Measurements from ENCODE around the gene YAP1.

YAP1 gene

GRCh38 chr11:102139081-102139498 lies 28.8 kb downstream of the YAP1 start:
- peak; percentile 13 for DNase-seq (ENCODE audit: extremely low spot score)
- ChIA-PET CTCF (interaction anchor here (0.6 to 1.2 kb wide), 2 partner anchors 9 to 10 kb away, joined by 3 to 7 read pairs; no protein-coding TSS in a partner anchor), POLR2A (no interaction called here)
- TF ChIP-seq SUZ12 (IDR thresholded peaks at IDR 0.05) (no peak), ZNF384 (IDR thresholded peaks at IDR 0.05) (no peak), HDGF (IDR thresholded peaks at IDR 0.05; ENCODE audit: borderline replicate concordance) (no peak), BHLHE40 (IDR thresholded peaks at IDR 0.05; ENCODE audit: borderline replicate concordance) (no peak), L3MBTL2 (conservative IDR thresholded peaks at IDR 0.05) (no peak), ELF4 (IDR thresholded peaks at IDR 0.05) (no peak), TARDBP (IDR thresholded peaks at IDR 0.05) (no peak), FOXM1 (IDR thresholded peaks at IDR 0.05; ENCODE audit: borderline replicate concordance) (no peak), ARNT (IDR thresholded peaks at IDR 0.05) (no peak), FOXA1 (IDR thresholded peaks at IDR 0.05) (no peak), LEF1 (IDR thresholded peaks at IDR 0.05; ENCODE audit: borderline replicate concordance) (no peak), FOXK2 (IDR thresholded peaks at IDR 0.05) (no peak), SP1 (IDR thresholded peaks at IDR 0.05) (no peak), NFRKB (IDR thresholded peaks at IDR 0.05) (no peak), PKNOX1 (IDR thresholded peaks at IDR 0.05) (no peak), CTBP1 (IDR thresholded peaks at IDR 0.05; ENCODE audit: borderline replicate concordance) (no peak)

GRCh38 chr11:102142333-102142732 lies 32.1 kb downstream of the YAP1 start:
- no peak for TF ChIP-seq FOXA1 (IDR thresholded peaks at IDR 0.05)
- no peak for TF ChIP-seq NFRKB (IDR thresholded peaks at IDR 0.05)
- TF ChIP-seq SP1 (IDR thresholded peaks at IDR 0.05), result no peak
- TF ChIP-seq PKNOX1 (IDR thresholded peaks at IDR 0.05), result no peak
- no peak for TF ChIP-seq FOXK2 (IDR thresholded peaks at IDR 0.05)
- no peak for TF ChIP-seq ELF4 (IDR thresholded peaks at IDR 0.05)
- TF ChIP-seq L3MBTL2 (conservative IDR thresholded peaks at IDR 0.05), result no peak
- TF ChIP-seq FOXM1 (IDR thresholded peaks at IDR 0.05; ENCODE audit: borderline replicate concordance), result no peak
- TF ChIP-seq ARNT (IDR thresholded peaks at IDR 0.05), result no peak
- no peak for TF ChIP-seq BHLHE40 (IDR thresholded peaks at IDR 0.05; ENCODE audit: borderline replicate concordance)
- no peak for TF ChIP-seq SUZ12 (IDR thresholded peaks at IDR 0.05)
- no peak for TF ChIP-seq CTBP1 (IDR thresholded peaks at IDR 0.05; ENCODE audit: borderline replicate concordance)
- no peak for TF ChIP-seq TARDBP (IDR thresholded peaks at IDR 0.05)
- TF ChIP-seq HDGF (IDR thresholded peaks at IDR 0.05; ENCODE audit: borderline replicate concordance), result no peak
- no peak for TF ChIP-seq LEF1 (IDR thresholded peaks at IDR 0.05; ENCODE audit: borderline replicate concordance)
- TF ChIP-seq ZNF384 (IDR thresholded peaks at IDR 0.05), result no peak
- no peak for DNase-seq (ENCODE audit: extremely low spot score)
- CTCF ChIA-PET, result interaction anchor here (0.6 kb wide), 1 partner anchor 19 kb away, joined by 4 read pairs; no protein-coding TSS in a partner anchor
- POLR2A ChIA-PET, result no interaction called here

- TF ChIP-seq PKNOX1 (IDR thresholded peaks at IDR 0.05) (no peak), L3MBTL2 (conservative IDR thresholded peaks at IDR 0.05) (no peak), FOXM1 (IDR thresholded peaks at IDR 0.05; ENCODE audit: borderline replicate concordance) (no peak), CTBP1 (IDR thresholded peaks at IDR 0.05; ENCODE audit: borderline replicate concordance) (no peak), ARNT (IDR thresholded peaks at IDR 0.05) (no peak), ZNF384 (IDR thresholded peaks at IDR 0.05) (no peak), NFRKB (IDR thresholded peaks at IDR 0.05) (no peak), LEF1 (IDR thresholded peaks at IDR 0.05; ENCODE audit: borderline replicate concordance) (no peak), SUZ12 (IDR thresholded peaks at IDR 0.05) (no peak), BHLHE40 (IDR thresholded peaks at IDR 0.05; ENCODE audit: borderline replicate concordance) (no peak), HDGF (IDR thresholded peaks at IDR 0.05; ENCODE audit: borderline replicate concordance) (no peak), ELF4 (IDR thresholded peaks at IDR 0.05) (no peak), FOXA1 (IDR thresholded peaks at IDR 0.05) (no peak), TARDBP (IDR thresholded peaks at IDR 0.05) (no peak), FOXK2 (IDR thresholded peaks at IDR 0.05) (no peak)
- DNase-seq (ENCODE audit: extremely low spot score), result no peak
- POLR2A ChIA-PET, result no interaction called here
- CTCF ChIA-PET, result no interaction called here
Observed at GRCh38 chr11:102143867-102144266, 33.6 kb downstream of the YAP1 start.

GRCh38 chr11:102144357-102145355 lies 34.4 kb downstream of the YAP1 start:
- POLR2A ChIA-PET, result no interaction called here
- CTCF ChIA-PET, result no interaction called here
- DNase-seq (ENCODE audit: extremely low spot score), result no peak
- no peak for TF ChIP-seq NFRKB (IDR thresholded peaks at IDR 0.05)
- no peak for TF ChIP-seq TARDBP (IDR thresholded peaks at IDR 0.05)
- TF ChIP-seq BHLHE40 (IDR thresholded peaks at IDR 0.05; ENCODE audit: borderline replicate concordance), result no peak
- 0 out of 2 replicates have a peak, but pooled peaks have one; percentile 12 for TF ChIP-seq PKNOX1 (IDR thresholded peaks at IDR 0.05)

GRCh38 chr11:102147015-102147414 lies 36.8 kb downstream of the YAP1 start:
- CTCF ChIA-PET, result no interaction called here
- no peak for DNase-seq (ENCODE audit: extremely low spot score)
- no peak for TF ChIP-seq SP1 (IDR thresholded peaks at IDR 0.05)
- TF ChIP-seq NFRKB (IDR thresholded peaks at IDR 0.05), result no peak
- TF ChIP-seq FOXM1 (IDR thresholded peaks at IDR 0.05; ENCODE audit: borderline replicate concordance), result no peak
- TF ChIP-seq CTBP1 (IDR thresholded peaks at IDR 0.05; ENCODE audit: borderline replicate concordance), result no peak
- TF ChIP-seq PKNOX1 (IDR thresholded peaks at IDR 0.05), result no peak
- TF ChIP-seq LEF1 (IDR thresholded peaks at IDR 0.05; ENCODE audit: borderline replicate concordance), result no peak
- POLR2A ChIA-PET, result interaction anchor here (0.7 kb wide), 1 partner anchor 11 kb away, joined by 3 read pairs; no protein-coding TSS in a partner anchor
